Activated effector memory CD4-positive, alpha-beta T cell treated with anti-CD3 and anti-CD28 coated beads, Interleukin-2, amount 50 U/mL, for 16 hours (primary cell): ENCODE results near the gene SOX5.
"Not testable (repeated sequence)": the region's sequence is repeated elsewhere in the genome, so short reads cannot be mapped to it uniquely, and the experiment has no call there.

Source experiments
- DNase-seq: peaks from one replicate; pipeline ENCODE4 v3.0.0-alpha.2; 2020

The SOX5 gene

GRCh38 chr12:23534196-23534595, 415.3 kb downstream of the SOX5 start:
- DNase-seq = no peak

DNA sequence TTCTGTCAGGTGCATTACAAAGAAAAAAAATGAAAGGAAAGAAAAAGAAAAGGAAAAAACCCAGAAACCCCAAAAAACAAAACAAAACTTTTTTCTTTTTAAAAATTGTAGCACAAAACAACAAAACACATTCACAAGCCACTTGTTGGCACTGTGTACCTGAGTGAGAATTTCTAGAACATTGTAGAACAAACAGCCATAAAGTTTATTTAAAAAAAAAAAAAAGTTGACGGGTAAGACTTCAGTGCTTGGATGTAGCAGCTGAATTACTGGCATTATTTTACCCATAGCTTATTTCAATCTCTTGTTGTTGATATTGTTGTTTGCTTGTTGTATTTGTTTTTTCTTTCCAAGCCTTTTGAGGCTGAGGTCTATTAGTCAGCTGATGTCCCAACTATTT, 415.8 kb downstream of the SOX5 start:
- DNase-seq = no peak

DNA sequence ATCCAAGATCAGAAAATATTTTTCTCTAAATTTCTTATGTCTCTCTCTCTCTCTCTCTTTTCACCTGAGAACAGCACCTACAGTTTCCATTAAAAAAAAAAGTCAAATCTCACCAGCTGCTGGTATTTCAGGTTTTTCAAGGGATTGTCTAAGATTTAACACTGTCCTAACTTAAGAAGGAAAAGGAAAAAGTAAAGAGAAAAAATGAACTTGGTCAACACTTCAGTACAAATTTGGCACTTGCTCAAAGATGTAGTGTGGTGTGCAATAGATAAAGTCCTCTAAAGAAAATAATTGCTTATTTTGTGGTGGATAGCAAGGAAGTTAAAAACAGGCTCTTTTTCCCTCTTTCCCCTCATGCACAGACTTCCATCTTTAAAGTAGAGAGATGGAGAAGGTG, 416.2 kb downstream of the SOX5 start:
- DNase-seq = no peak

DNA sequence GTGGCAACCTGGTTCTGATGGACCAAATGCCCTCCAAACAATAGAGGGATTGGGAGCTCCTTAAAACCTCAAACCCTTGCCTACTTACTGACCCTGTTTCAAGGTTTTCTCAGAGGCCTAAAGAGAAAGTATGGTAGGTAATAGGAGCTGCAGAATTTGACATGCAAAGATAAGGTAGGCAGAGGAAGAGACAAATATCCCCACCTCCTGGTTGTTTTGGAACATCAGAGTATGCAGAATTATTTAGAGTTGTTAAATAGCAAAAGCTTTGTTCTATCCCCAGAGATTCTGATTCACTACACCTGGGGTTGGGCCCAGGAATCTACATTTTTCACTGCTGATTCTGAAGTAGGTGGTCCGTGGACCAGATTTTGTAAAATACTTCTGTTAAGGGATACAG, 421.2 kb downstream of the SOX5 start:
- no peak for DNase-seq

GRCh38 chr12:23525450-23526072, 423.9 kb downstream of the SOX5 start:
- DNase-seq = no peak

DNA sequence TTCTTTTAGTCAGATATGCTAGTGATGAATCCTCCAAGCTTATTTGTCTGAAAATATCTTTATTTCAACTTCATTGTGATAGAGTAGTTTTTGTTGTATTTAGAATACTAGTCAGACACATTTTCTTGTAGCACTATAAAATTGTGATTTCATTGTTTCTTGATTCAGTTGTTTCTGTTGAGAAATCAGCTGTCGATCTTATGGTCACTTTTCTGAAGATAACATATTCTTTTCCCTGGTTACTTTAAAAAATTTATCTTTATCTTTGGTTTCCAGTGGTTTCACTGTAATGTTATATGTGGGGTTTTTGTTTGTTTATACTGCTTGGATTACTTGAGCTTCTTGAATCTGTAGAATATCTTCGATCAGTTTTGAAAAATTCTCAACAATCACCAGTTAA, 426.1 kb downstream of the SOX5 start:
- no peak for DNase-seq

- DNase-seq = not testable (repeated sequence)
Observed at GRCh38 chr12:23519444-23519843, 430.0 kb downstream of the SOX5 start.

DNA sequence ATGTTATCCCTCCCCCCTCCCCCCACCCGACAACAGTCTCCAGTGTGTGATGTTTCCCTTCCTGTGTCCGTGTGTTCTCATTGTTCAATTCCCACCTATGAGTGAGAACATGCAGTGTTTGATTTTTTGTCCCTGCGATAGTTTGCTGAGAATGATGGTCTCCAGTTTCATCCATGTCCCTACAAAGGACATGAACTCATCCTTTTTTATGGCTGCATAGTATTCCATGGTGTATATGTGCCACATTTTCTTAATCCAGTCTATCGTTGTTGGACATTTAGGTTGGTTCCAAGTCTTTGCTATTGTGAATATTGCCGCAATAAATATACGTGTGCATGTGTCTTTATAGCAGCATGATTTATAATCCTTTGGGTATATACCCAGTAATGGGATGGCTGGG, 433.7 kb downstream of the SOX5 start:
- DNase-seq = not testable (repeated sequence)

DNA sequence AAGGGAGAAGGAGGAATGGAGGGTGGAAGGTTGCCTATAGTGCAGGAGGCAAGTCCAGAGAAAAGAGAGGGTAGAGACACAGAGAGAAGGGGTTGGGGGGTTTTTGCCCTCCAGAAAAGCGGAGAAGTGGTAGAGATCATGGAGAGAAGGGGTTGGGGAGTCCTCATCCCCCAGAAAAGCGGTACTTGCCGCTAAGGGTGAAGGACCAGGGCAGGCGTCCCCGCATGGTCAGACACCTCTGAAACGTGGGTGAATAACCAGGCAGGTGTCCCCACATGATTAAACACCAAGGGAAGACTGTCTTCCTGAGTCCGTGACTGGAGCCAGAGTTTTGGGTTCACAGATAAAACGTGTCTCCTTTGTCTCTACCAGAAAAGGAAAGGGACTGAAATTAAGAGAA, 439.0 kb downstream of the SOX5 start:
- no peak for DNase-seq

DNA sequence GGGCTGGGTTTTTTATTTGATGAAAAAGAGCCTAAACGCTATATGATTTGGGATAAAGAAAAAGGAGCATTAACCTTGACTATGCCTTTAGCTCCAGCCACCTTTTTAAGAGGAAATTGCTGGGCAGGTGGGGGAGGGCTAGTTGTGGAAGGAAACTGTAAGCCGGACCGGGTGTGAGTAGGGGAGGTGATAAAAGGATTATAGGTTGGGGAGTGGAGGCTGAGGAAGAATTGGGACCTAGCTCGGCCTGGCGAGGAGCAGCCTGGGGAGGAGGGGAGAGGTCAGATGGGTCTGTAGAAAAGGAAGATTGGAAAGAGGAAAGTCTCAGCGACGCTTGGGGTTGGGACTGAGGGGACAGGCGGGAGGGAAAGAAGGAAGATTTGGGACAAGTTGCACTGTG, 439.6 kb downstream of the SOX5 start:
- DNase-seq = not testable (repeated sequence)

GRCh38 chr12:23507785-23508184, 441.7 kb downstream of the SOX5 start:
- DNase-seq = not testable (repeated sequence)

DNA sequence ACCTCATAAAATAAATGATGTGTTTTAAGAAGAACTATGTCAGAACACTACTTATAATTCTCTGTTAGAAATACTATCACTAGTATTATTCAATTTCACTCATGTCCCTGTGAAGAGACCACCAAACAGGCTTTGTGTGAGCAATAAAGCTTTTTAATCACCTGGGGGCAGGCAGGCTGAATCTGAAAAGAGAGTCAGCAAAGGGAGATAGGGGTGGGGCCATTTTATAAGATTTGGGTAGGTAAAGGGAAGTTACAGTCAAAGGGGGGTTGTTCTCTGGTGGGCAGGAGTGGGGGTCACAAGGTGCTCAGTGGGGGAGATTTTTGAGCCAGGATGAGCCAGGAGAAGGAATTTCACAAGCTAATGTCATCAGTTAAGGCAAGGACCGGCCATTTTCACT, 443.7 kb downstream of the SOX5 start:
- not testable (repeated sequence) for DNase-seq

DNA sequence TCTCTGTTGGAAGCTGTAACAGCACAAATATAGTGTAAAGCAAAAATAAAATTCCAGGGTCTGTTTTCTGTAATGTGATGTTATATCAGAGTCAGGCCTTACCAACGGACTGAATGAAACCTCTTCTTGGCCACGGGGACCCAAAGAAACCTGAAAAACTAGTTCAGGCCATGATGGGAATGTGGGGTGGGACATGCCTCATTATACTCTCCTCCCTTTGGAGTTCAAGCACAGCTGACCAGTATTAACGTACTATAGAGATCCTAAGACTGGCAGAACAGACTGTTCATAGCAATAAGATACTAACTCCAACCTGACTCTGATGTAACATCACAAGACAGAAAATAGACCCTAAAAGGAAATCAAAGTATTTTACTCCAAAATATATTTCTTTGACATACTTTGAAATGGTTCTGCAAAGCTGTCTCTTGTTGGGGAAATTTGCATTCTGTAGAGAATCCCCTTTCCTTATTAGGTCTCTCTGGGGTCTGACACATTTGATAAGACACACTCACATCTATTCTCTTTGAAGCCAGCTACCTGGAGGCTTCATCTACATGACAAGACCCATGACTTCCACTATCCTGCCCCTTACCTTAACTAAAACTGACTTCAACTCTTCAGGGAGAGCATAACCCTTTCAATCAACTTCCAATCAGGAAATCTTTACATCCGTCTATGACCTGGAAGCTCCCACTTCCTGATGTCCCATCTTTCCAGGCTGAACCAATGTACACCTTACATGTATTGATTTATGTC, 444.6 kb downstream of the SOX5 start:
- no peak for DNase-seq

DNA sequence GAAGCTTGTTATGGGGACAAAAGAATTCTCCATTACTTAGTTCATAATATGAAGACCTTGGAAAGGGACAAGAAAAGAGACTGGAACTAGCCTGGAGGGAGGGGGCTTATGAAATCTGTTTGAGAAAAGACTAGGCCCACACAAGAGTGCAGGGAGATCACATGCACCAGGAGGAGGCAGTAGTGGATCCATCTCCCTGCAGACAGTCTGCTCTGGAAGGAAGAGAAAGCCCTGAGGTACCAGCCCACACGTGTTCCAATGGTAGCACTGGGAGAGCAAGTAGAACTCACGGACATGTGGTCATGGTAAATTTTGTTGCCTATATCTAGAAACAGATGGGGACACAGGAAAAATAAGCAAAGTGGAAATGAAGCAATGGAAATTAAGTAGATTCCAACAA, 445.4 kb downstream of the SOX5 start:
- no peak for DNase-seq

DNA sequence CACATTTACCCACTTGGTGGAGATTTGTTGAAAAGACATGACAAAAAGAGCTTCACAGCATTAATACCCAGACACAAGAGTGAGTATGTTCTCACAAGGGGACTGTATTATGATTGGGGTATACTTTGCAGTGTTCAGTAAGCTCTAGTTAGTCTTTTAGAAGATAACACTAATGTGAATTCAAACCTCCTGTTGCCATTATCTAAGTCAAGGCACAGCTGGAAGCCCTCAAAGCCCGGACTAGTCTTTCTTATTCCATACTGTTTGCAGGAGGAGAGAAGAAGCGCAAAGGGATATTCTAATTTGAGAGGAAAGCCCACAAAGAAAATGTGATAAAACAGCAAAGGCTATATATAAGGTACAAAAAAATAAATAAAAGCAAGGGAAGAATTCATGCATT, 445.9 kb downstream of the SOX5 start:
- no peak for DNase-seq

GRCh38 chr12:23502259-23502658, 447.2 kb downstream of the SOX5 start:
- no peak for DNase-seq

DNA sequence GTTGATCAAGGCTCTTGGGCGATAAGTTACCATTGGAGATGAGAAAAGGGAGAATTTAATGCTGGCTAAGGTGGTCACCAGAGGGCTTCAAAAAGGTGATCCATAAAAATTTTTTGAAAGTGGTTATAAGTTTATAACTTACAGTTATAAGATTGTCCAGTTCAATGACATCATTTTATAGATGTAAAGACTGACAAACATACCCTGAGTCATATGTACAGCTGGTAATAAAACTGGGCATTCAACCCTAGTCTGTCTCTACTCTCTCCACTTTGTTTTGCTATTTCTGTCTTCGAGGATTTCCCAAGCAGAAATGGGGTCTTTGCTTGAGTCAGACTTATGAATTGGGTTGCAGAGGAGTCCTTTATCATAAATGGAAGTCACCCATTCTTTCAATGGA, 454.0 kb downstream of the SOX5 start:
- no peak for DNase-seq

GRCh38 chr12:23493672-23494071, 455.8 kb downstream of the SOX5 start:
- no peak for DNase-seq

DNA sequence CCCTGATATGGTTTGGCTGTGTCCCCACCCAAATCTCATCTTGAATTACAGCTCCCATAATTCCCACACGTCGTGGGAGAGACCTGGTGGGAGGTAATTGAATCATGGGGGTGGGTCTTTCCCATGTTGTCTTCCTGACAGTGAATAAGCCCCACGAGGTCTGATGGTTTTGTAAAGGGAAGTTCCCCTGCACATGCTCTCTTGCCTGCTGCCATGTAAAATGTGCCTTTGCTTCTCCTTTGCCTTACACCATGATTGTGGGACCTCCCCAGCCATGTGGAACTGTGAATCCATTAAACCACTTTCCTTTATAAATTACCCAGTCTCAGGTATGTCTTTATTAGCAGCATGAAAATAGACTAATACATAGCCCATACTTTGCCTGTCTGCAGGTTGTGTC, 458.4 kb downstream of the SOX5 start:
- DNase-seq = not testable (repeated sequence)

DNA sequence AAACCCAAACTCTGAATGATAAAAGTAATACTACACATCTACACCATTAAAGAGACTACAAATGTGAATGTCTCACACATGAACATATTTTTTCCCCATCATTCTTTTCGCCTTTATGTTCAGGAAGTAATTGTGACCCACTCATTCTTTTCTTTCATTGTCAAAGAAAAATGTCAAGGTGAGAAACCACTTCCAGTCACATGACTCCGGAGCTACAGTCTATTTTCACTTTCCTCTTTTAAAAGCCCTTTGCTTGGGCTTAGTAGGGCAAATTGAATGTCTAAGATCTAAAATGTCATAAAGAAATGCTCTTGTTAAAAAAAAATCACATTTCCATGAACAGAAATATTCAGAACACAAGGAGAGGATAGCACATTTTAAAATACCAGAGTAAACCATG, 461.3 kb downstream of the SOX5 start:
- DNase-seq = no peak

DNA sequence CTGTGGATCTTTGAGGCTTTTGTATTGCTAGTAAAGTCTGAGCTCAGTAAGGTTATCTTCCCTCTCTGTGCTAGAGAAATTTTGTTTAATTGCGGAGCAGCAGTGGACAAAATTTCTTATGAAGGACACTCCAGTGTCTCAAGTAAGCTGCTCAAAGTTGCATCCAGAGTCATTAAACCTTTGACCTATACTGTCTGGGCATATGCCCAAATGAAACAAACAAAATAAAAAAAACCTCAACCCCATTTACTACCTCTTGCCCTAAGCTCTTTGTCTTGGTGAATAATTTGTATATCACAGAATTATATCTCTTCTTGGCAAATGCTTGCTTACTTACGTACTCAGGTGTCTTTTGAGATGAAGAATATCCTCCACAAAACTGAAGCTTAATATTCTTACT, 465.2 kb downstream of the SOX5 start:
- DNase-seq = no peak

- no peak for DNase-seq
Observed at GRCh38 chr12:23482571-23482970, 466.9 kb downstream of the SOX5 start.
